Activated CD8-positive, alpha-beta memory T cell treated with anti-CD3 and anti-CD28 coated beads for 4 hours (primary cell): ENCODE results near the gene AURKB.

Source experiments
- DNase-seq, 2 donors: peaks; one replicate each; pipeline ENCODE4 v3.0.0-alpha.2; 2020; ENCODE audit warnings: low read depth in 2 of 2

The AURKB gene

GRCh38 chr17:8162233-8162996, 48.0 kb downstream of the AURKB start, which contains the start of gene VAMP2:
VAMP2 (minus strand) TSS chr17:8162948; CDS start chr17:8162879, 69 bp downstream.
- peak in 1 of 2 donors; percentile 61 for DNase-seq

GRCh38 chr17:8161289-8162232, 48.8 kb downstream of the AURKB start:
- DNase-seq: no peak

GRCh38 chr17:8160741-8161221, 49.6 kb downstream of the AURKB start:
- no peak for DNase-seq

GRCh38 chr17:8160224-8160577, 50.2 kb downstream of the AURKB start:
- no peak for DNase-seq

GRCh38 chr17:8159459-8160223, 50.7 kb downstream of the AURKB start:
- DNase-seq: no peak

- DNase-seq: no peak
Measured at GRCh38 chr17:8159032-8159400, 51.4 kb downstream of the AURKB start.

- peak; percentile 69 to 73 for DNase-seq
Measured at GRCh38 chr17:8158267-8159031, 51.9 kb downstream of the AURKB start.

- DNase-seq: peak; percentile 100
Measured at GRCh38 chr17:8156246-8156992, 54.0 kb downstream of the AURKB start.

GRCh38 chr17:8155996-8156245, 54.5 kb downstream of the AURKB start:
- no peak for DNase-seq

GRCh38 chr17:8155231-8155995, 55.0 kb downstream of the AURKB start:
- no peak for DNase-seq
